GM18861 (cell line): ENCODE measurements around the gene JUNB.

Experiments used
- ATAC-seq: cut with Tn5 transposase; IDR thresholded peaks from one replicate; pipeline ENCODE4 v1.9.1; 2021; ENCODE audit not compliant: unreplicated experiment

JUNB gene

DNA sequence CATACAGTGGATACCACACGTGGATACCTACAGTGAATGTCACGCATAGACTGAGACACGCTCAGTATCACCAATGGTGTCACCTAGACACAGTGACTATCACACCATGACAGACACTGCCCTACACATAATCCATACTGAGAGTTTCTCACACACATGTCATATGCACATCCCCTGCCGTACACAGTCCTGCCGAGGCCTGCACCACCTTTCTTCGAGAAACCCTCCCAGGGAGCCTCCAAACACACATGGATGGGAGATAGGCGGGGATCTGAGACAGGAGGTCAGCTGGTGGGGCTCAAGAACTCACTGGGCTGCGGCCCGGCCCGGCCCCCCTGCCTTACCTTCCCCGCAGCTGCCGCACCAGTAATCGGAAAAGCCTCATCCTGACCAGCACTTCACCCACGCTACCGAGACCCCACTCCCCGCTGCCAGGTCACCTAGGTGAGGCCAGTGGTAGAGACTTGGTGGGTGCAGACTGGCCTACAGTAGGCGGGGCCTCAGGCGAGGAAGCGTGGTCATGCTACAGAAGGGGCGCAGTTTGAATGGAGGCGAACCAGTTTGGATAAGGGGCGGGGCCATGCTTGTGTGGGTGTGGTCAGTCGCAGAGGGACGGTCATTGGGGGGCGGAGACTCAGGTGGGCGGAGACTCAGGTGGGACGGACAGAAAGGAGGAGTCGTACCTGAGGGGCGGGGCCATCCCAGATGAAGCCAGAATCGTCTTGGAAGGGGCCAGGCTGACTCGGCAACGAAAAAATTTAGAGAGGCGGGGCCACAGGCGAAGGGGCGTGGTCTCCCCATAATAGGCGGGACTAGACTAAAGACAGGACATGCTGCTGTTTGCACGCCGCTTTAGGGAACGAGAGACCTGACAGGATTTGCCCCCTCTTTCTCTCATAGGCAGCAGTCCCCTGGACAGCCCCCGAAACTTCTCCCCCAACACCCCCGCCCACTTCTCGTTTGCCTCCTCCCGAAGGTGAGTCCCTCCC, 49.1 kb downstream of the JUNB start:
- ATAC-seq: no peak

- no peak for ATAC-seq
These were observed 49.8 kb downstream of the JUNB start for GRCh38 chr19:12841094-12841493.

- ATAC-seq: no peak
These were observed 51.2 kb downstream of the JUNB start for GRCh38 chr19:12842511-12842910.
